PC-9 (cell line): Measurements from ENCODE around the gene AKAP6. TPM values are rescaled to one million over a fixed set of nuclear protein-coding genes. Genes with fewer than 3 reads are reported as not detected.
A peak's percentile ranks its signal among the peaks of the same experiment; 100 is the strongest.

Experiments used
- BruUV-seq: library from RNA; stranded (reverse); fragments of 400-500 nt; replicated peaks from 2 replicates; lab custom pipeline; 2021; lab: Mats Ljungman, UMichigan
- CTCF ChIA-PET: fragments of 300-600 bp; sonication (Branson Sonifier 250); formaldehyde crosslinking; loops from one replicate; lab custom pipeline; 2022; ENCODE audit warnings: antibody characterized with exemption; lab: Charles Lee
- POLR2A ChIA-PET: fragments of 300-600 bp; sonication (Branson Sonifier 250); formaldehyde crosslinking; loops from one replicate; lab custom pipeline; 2022; ENCODE audit warnings: antibody characterized with exemption; ENCODE audit not compliant: unreplicated experiment; lab: Charles Lee
- DNase-seq, 2 experiments: peaks; one replicate each; pipeline versions ENCODE4 v3.0.0 to v3.0.0-alpha.2; 2015 to 2022; ENCODE audit warnings: mixed read lengths in 1 of 2
- H2AFZ ChIP-seq: fragments of 200-600 bp; sonication (generic); 2 replicates; pipeline ENCODE4 v1.8.1; 2017; ENCODE audit warnings: antibody characterized with exemption
- H3F3A ChIP-seq: fragments of 200-600 bp; sonication (generic); 2 replicates; pipeline ENCODE4 v1.8.1; 2017; ENCODE audit warnings: antibody characterized with exemption, mild to moderate bottlenecking, low read depth; ENCODE audit not compliant: insufficient read depth
- H3K27ac ChIP-seq: fragments of 200-600 bp; sonication (generic); 2 replicates; pipeline ENCODE4 v1.6.1; 2016; ENCODE audit warnings: mixed run types
- H3K27me3 ChIP-seq: fragments of 200-600 bp; sonication (generic); 2 replicates; pipeline ENCODE4 v1.6.1; 2016; ENCODE audit warnings: low read depth, mixed run types; ENCODE audit not compliant: insufficient read depth
- H3K36me3 ChIP-seq: fragments of 200-600 bp; sonication (generic); 2 replicates; pipeline ENCODE4 v1.6.1; 2016; ENCODE audit warnings: low read depth, mixed run types
- H3K4me1 ChIP-seq: fragments of 200-600 bp; sonication (generic); replicated peaks from 2 replicates; pipeline ENCODE4 v1.6.1; 2016; ENCODE audit warnings: mixed run types; ENCODE audit not compliant: insufficient read depth
- H3K4me2 ChIP-seq: fragments of 200-600 bp; sonication (generic); 2 replicates; pipeline ENCODE4 v1.6.1; 2017; ENCODE audit warnings: mixed run types
- H3K4me3 ChIP-seq: fragments of 200-600 bp; sonication (generic); 2 replicates; pipeline ENCODE4 v1.6.1; 2016; ENCODE audit warnings: mixed run types
- H3K79me2 ChIP-seq: fragments of 200-600 bp; sonication (generic); 2 replicates; pipeline ENCODE4 v1.6.1; 2017; ENCODE audit warnings: low read depth, mixed run types
- H3K9me2 ChIP-seq: fragments of 200-600 bp; sonication (generic); 2 replicates; pipeline ENCODE4 v1.8.1; 2017; ENCODE audit warnings: mild to moderate bottlenecking; ENCODE audit not compliant: insufficient read depth
- H3K9me3 ChIP-seq: fragments of 200-600 bp; sonication (generic); 2 replicates; pipeline ENCODE4 v1.8.1; 2016; ENCODE audit warnings: low read depth; ENCODE audit not compliant: insufficient read depth
- H4K20me1 ChIP-seq: fragments of 200-600 bp; sonication (generic); 2 replicates; pipeline ENCODE4 v1.8.1; 2017; ENCODE audit not compliant: insufficient read depth
- CTCF ChIP-seq: fragments of 200-600 bp; sonication (generic); conservative IDR thresholded peaks from 2 replicates; pipeline ENCODE4 v1.6.1; 2017; ENCODE audit warnings: mixed run types, antibody characterized with exemption, mild to moderate bottlenecking, moderate library complexity
- EZH2 ChIP-seq: fragments of 200-600 bp; sonication (generic); IDR thresholded peaks from 2 replicates; pipeline ENCODE4 v1.8.0; 2017; ENCODE audit warnings: antibody characterized with exemption, low read depth
- intact Hi-C: fragments of 100-400 bp; cut with micrococcal nuclease; formaldehyde crosslinking; loops from one replicate; pipeline ENCODE4 v1.10.0; 2022; ENCODE audit not compliant: unreplicated experiment
- total RNA-seq: library from RNA; stranded (reverse); gene quantifications from 2 replicates; pipeline ENCODE4 v1.2.3, GENCODE V29; 2021

AKAP6 gene
- total RNA-seq, 1 experiment from 2014 or later: 2.8 TPM

- Histone ChIP-seq H3K4me1 (peaks cover 16% of the 10 kb centered on the region), H3K4me3 (no peak overlapping the region), H3K27me3 (no peaks in the 10 kb centered on the region), H3K36me3 (no peaks in the 10 kb centered on the region), H3K79me2 (no peaks in the 10 kb centered on the region), H3K27ac (peak overlapping the region; percentile 16; the same call in 1 of the 2 replicates), H3K9me2 (no peaks in the 10 kb centered on the region), H3K9me3 (no peaks in the 10 kb centered on the region), H2AFZ (no peak overlapping the region), H4K20me1 (no peaks in the 10 kb centered on the region), H3F3A (no peaks in the 10 kb centered on the region), H3K4me2 (no peak overlapping the region; the same call in 1 of the 2 replicates)
- POLR2A ChIA-PET: interaction anchor here (0.7 kb wide), 1 partner anchor 43 kb away, joined by 36 read pairs; no protein-coding TSS in a partner anchor
- CTCF ChIA-PET: no interaction called here
- BruUV-seq: no TSS peak
- peak; percentile 2 to 78 for DNase-seq
- intact Hi-C loops: no loop called here
- TF ChIP-seq CTCF: no peak
- TF ChIP-seq EZH2: no peak
These were observed 9.6 kb upstream of the AKAP6 start for GRCh38 chr14:32319368-32320049.

GRCh38 chr14:32324601-32325000 lies 4.5 kb upstream of the AKAP6 start:
- H3K4me3 ChIP-seq: no peak overlapping the region
- H3K9me3 ChIP-seq: no peaks in the 10 kb centered on the region
- DNase-seq: no peak
- H3K36me3 ChIP-seq: no peaks in the 10 kb centered on the region
- H3K79me2 ChIP-seq: no peaks in the 10 kb centered on the region
- H3K27ac ChIP-seq: no peak overlapping the region
- no peaks in the 10 kb centered on the region for H3K9me2 ChIP-seq
- peaks cover 9% of the 10 kb centered on the region for H3K4me1 ChIP-seq
- CTCF ChIA-PET: no interaction called here
- TF ChIP-seq CTCF (no peak), EZH2 (no peak)
- H2AFZ ChIP-seq: no peak overlapping the region
- no peaks in the 10 kb centered on the region for H3F3A ChIP-seq
- no peaks in the 10 kb centered on the region for H3K27me3 ChIP-seq
- BruUV-seq: no TSS peak
- POLR2A ChIA-PET: no interaction called here
- no peaks in the 10 kb centered on the region for H4K20me1 ChIP-seq
- H3K4me2 ChIP-seq: no peak overlapping the region
- intact Hi-C loops: no loop called here

- no peaks in the 10 kb centered on the region for H3K27me3 ChIP-seq
- H3K4me1 ChIP-seq: no peaks in the 10 kb centered on the region
- no peak overlapping the region for H2AFZ ChIP-seq
- no TSS peak for BruUV-seq
- DNase-seq: no peak
- CTCF ChIA-PET: no interaction called here
- no peak overlapping the region for H3K27ac ChIP-seq
- H3K4me2 ChIP-seq: no peak overlapping the region
- no peaks in the 10 kb centered on the region for H3K9me2 ChIP-seq
- H4K20me1 ChIP-seq: no peaks in the 10 kb centered on the region
- TF ChIP-seq EZH2 (no peak), CTCF (no peak)
- H3K9me3 ChIP-seq: no peaks in the 10 kb centered on the region
- no peak overlapping the region for H3K4me3 ChIP-seq
- POLR2A ChIA-PET: no interaction called here
- H3K79me2 ChIP-seq: no peaks in the 10 kb centered on the region
- intact Hi-C loops: no loop called here
- no peaks in the 10 kb centered on the region for H3K36me3 ChIP-seq
- H3F3A ChIP-seq: no peaks in the 10 kb centered on the region
These were observed 1.7 kb upstream of the AKAP6 start for GRCh38 chr14:32327255-32327961.
